Hematopoietic multipotent progenitor cell treated with erythropoietin and hydrocortisone succinate and interleukin-3 and kit ligand, for 15 days (in vitro differentiated cells): ENCODE results near the gene VARS1.
"Not testable (repeated sequence)": the region's sequence is repeated elsewhere in the genome, so short reads cannot be mapped to it uniquely, and the experiment has no call there.

ENCODE experiments used
- DNase-seq: peaks from one replicate; pipeline ENCODE4 v3.0.0-alpha.2; 2015; ENCODE audit warnings: low spot score

The VARS1 gene

GRCh38 chr6:31794294-31794865 is 1.2 kb downstream of the VARS1 start:
- DNase-seq, result no peak

GRCh38 chr6:31793927-31794245 is 1.7 kb downstream of the VARS1 start:
- not testable (repeated sequence) for DNase-seq

- no peak for DNase-seq
Measured at GRCh38 chr6:31792761-31793171, 2.8 kb downstream of the VARS1 start.

GRCh38 chr6:31792090-31792374 is 3.5 kb downstream of the VARS1 start:
- no peak for DNase-seq

- peak; percentile 40 for DNase-seq
Measured at GRCh38 chr6:31791324-31792089, 4.0 kb downstream of the VARS1 start.

- DNase-seq, result no peak
Measured at GRCh38 chr6:31785475-31785874, 10.1 kb downstream of the VARS1 start.

GRCh38 chr6:31784098-31784925 is 11.2 kb downstream of the VARS1 start:
- DNase-seq, result no peak

- no peak for DNase-seq
Measured at GRCh38 chr6:31782126-31782855, 13.3 kb downstream of the VARS1 start.

- no peak for DNase-seq
Measured at GRCh38 chr6:31781244-31782125, 14.1 kb downstream of the VARS1 start.

GRCh38 chr6:31780507-31781243 is 14.9 kb downstream of the VARS1 start:
- DNase-seq, result no peak

GRCh38 chr6:31779908-31780307 is 15.6 kb downstream of the VARS1 start:
- no peak for DNase-seq

- no peak for DNase-seq
Measured at GRCh38 chr6:31778999-31779885, 16.3 kb downstream of the VARS1 start.

- no peak for DNase-seq
Measured at GRCh38 chr6:31778193-31778592, 17.4 kb downstream of the VARS1 start.

- DNase-seq, result no peak
Measured at GRCh38 chr6:31777667-31778050, 17.9 kb downstream of the VARS1 start.

- DNase-seq, result peak; percentile 78
Measured at GRCh38 chr6:31776989-31777666, 18.4 kb downstream of the VARS1 start, which contains the start of gene VWA7. Gene VWA7, minus strand, starts transcription at chr6:31777328. Its CDS starts 549 bp downstream, at chr6:31776779.

GRCh38 chr6:31776485-31776988 is 19.0 kb downstream of the VARS1 start:
- no peak for DNase-seq

- DNase-seq, result no peak
Measured at GRCh38 chr6:31775633-31776484, 19.7 kb downstream of the VARS1 start.

GRCh38 chr6:31775184-31775583 is 20.4 kb downstream of the VARS1 start:
- peak; percentile 55 for DNase-seq
